Mesendoderm (in vitro differentiated cells): ENCODE results near the gene LRRC19.

Experiments
- DNase-seq: peaks from one replicate; pipeline ENCODE4 v3.0.0; 2013
- H2AK5ac ChIP-seq: 2 replicates; pipeline ENCODE4 v1.6.1; 2013; ENCODE audit warnings: low read length, inconsistent platforms
- H2BK120ac ChIP-seq: 2 replicates; pipeline ENCODE4 v1.6.1; 2013; ENCODE audit warnings: low read depth, mild to moderate bottlenecking, low read length, moderate library complexity, mixed read lengths
- H2BK15ac ChIP-seq: replicated peaks from 2 replicates; pipeline ENCODE4 v1.6.1; 2013; ENCODE audit warnings: low read depth, mild to moderate bottlenecking, moderate library complexity
- H2BK5ac ChIP-seq: 2 replicates; pipeline ENCODE4 v1.6.1; 2013; ENCODE audit warnings: low read length, inconsistent platforms
- H3K18ac ChIP-seq: 2 replicates; pipeline ENCODE4 v1.6.1; 2013; ENCODE audit warnings: mild to moderate bottlenecking, low read length, mixed read lengths
- H3K23ac ChIP-seq: one replicate; pipeline ENCODE4 v1.6.1; 2013; ENCODE audit warnings: low read length
- H3K27ac ChIP-seq: 2 replicates; pipeline ENCODE4 v1.5.1; 2013; ENCODE audit warnings: low read depth, mild to moderate bottlenecking, inconsistent platforms, low read length, moderate library complexity
- H3K27me3 ChIP-seq: 2 replicates; pipeline ENCODE4 v1.6.1; 2013; ENCODE audit warnings: low read length, control low read depth, mild to moderate bottlenecking, inconsistent platforms; ENCODE audit not compliant: insufficient read depth, poor library complexity
- H3K36me3 ChIP-seq: 2 replicates; pipeline ENCODE4 v1.6.1; 2013; ENCODE audit warnings: low read length, inconsistent platforms; ENCODE audit not compliant: control insufficient read depth, insufficient read depth
- H3K4ac ChIP-seq: one replicate; pipeline ENCODE4 v1.6.1; 2013; ENCODE audit warnings: low read depth, mild to moderate bottlenecking, low read length, moderate library complexity
- H3K4me1 ChIP-seq: 2 replicates; pipeline ENCODE4 v1.6.1; 2013; ENCODE audit warnings: low read depth, low read length, inconsistent platforms; ENCODE audit not compliant: control insufficient read depth
- H3K4me2 ChIP-seq: 2 replicates; pipeline ENCODE4 v1.6.1; 2013; ENCODE audit warnings: low read length
- H3K4me3 ChIP-seq: 2 replicates; pipeline ENCODE4 v1.5.1; 2013; ENCODE audit warnings: mild to moderate bottlenecking, low read length
- H3K56ac ChIP-seq: one replicate; pipeline ENCODE4 v1.6.1; 2013; ENCODE audit warnings: low read length
- H3K79me1 ChIP-seq: 2 replicates; pipeline ENCODE4 v1.6.1; 2013; ENCODE audit warnings: low read length, inconsistent platforms
- H3K79me2 ChIP-seq: 2 replicates; pipeline ENCODE4 v1.6.1; 2013; ENCODE audit warnings: mild to moderate bottlenecking, low read length; ENCODE audit not compliant: control insufficient read depth, insufficient read depth
- H3K9ac ChIP-seq: 2 replicates; pipeline ENCODE4 v1.6.1; 2013; ENCODE audit warnings: low read length, inconsistent platforms
- H4K5ac ChIP-seq: one replicate; pipeline ENCODE4 v1.6.1; 2013; ENCODE audit warnings: low read length
- H4K8ac ChIP-seq: one replicate; pipeline ENCODE4 v1.6.1; 2013; ENCODE audit warnings: low read depth, mild to moderate bottlenecking, control low read depth, low read length, moderate library complexity
- WGBS: extraction: QIAGEN DNeasy Blood & Tissue Kit; methylation state at CpG from one replicate; pipeline ENCODE4 v1.1.7; 2013; ENCODE audit warnings: low lambda C conversion rate, missing lambda C conversion rate; ENCODE audit not compliant: insufficient coverage; ENCODE audit errors: extremely low coverage; 5-methylcytosine and 5-hydroxymethylcytosine counted together

LRRC19 gene

DNA sequence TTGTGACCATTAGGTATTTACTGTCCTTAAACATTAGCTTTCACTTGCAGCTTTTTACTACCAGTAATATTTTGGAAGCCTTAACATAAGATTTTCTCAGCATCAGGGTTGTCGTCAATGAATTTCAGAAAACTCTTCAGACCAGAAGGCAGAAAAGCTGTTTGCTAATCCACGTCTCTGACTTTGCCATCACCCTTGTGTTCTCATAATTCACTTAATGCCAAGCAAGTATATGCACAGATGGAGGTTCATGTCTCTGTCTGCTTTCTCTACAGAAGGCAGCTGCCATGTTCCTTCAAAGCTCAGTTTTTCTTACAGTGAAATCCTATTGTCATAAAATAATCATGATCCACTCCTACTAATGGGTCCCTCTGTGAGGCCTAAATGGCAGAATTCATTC lies 37.7 kb upstream of the LRRC19 start:
- Histone ChIP-seq H4K5ac (no peak overlapping the region), H3K56ac (no peak overlapping the region), H3K36me3 (no peaks in the 10 kb centered on the region), H2BK15ac (no peak overlapping the region), H3K79me2 (no peaks in the 10 kb centered on the region), H3K4me1 (no peaks in the 10 kb centered on the region), H3K4me3 (no peak overlapping the region), H4K8ac (no peak overlapping the region), H3K4ac (no peak overlapping the region), H2BK5ac (no peak overlapping the region), H3K9ac (no peak overlapping the region), H3K79me1 (no peaks in the 10 kb centered on the region), H3K18ac (no peak overlapping the region), H2BK120ac (no peak overlapping the region), H3K23ac (no peak overlapping the region), H3K27me3 (no peaks in the 10 kb centered on the region), H3K27ac (no peak overlapping the region), H2AK5ac (no peak overlapping the region), H3K4me2 (no peak overlapping the region)
- no CpG with 5 or more reads among the region's 2 CpGs for WGBS
- DNase-seq: no peak

DNA sequence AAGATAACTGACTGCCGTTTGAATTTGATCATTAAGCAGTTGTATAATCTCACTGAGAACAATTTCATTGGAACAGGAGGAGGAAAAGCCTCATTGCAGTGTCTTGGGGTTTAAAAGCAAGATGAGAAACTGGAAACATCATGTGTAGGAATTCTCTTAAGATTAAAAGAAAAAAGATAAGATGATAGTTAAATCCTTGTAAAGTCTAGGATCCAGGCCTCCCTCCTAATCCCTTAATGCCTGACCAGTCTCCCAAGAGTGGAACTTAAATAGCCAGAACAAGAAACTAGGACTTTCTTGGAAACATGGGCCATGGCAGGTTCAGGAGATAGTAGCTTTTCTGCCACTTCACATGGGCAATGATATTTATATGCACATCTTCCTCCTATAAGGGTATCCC lies 37.0 kb upstream of the LRRC19 start:
- no peak overlapping the region for H2BK5ac ChIP-seq
- no peak overlapping the region for H3K4ac ChIP-seq
- no peaks in the 10 kb centered on the region for H3K79me2 ChIP-seq
- no peaks in the 10 kb centered on the region for H3K79me1 ChIP-seq
- no peaks in the 10 kb centered on the region for H3K36me3 ChIP-seq
- no peak overlapping the region for H3K4me2 ChIP-seq
- no CpG with 5 or more reads among the region's 1 CpG for WGBS
- no peak overlapping the region for H3K23ac ChIP-seq
- no peak overlapping the region for H3K9ac ChIP-seq
- no peak overlapping the region for H3K18ac ChIP-seq
- H3K27me3 ChIP-seq: no peaks in the 10 kb centered on the region
- no peak overlapping the region for H4K8ac ChIP-seq
- no peak overlapping the region for H3K56ac ChIP-seq
- no peak overlapping the region for H2BK15ac ChIP-seq
- no peak overlapping the region for H2BK120ac ChIP-seq
- no peak overlapping the region for H3K27ac ChIP-seq
- no peak overlapping the region for H4K5ac ChIP-seq
- H2AK5ac ChIP-seq: no peak overlapping the region
- no peaks in the 10 kb centered on the region for H3K4me1 ChIP-seq
- no peak for DNase-seq
- H3K4me3 ChIP-seq: no peak overlapping the region

DNA sequence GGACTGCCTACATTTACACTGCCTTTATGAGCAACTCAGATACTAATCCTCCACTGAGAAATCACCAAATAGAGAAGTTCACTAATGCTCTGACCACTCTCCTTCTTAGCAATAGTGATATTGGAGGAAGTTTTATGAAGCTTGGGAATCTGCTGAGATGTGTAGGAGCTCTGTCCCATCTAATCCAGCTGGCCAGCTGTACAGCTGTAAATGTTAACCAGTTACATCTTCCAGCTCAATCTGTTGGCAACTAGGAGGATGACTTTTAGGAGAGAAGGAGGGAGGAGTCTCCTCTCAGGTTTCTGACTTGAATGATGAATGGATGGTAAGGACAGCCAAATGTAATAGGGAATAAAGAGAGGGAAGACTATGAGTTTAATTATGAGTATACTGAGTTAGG lies 36.3 kb upstream of the LRRC19 start:
- Histone ChIP-seq H2BK120ac (no peak overlapping the region), H3K9ac (no peak overlapping the region), H4K8ac (no peak overlapping the region), H3K36me3 (no peaks in the 10 kb centered on the region), H3K4me1 (no peaks in the 10 kb centered on the region), H4K5ac (no peak overlapping the region), H3K56ac (no peak overlapping the region), H2BK5ac (no peak overlapping the region), H3K27ac (no peak overlapping the region), H2BK15ac (no peak overlapping the region), H3K27me3 (no peaks in the 10 kb centered on the region), H3K4me3 (no peak overlapping the region), H3K79me2 (no peaks in the 10 kb centered on the region), H3K23ac (no peak overlapping the region), H2AK5ac (no peak overlapping the region), H3K18ac (no peak overlapping the region), H3K4me2 (no peak overlapping the region), H3K4ac (no peak overlapping the region), H3K79me1 (no peaks in the 10 kb centered on the region)
- no peak for DNase-seq

DNA sequence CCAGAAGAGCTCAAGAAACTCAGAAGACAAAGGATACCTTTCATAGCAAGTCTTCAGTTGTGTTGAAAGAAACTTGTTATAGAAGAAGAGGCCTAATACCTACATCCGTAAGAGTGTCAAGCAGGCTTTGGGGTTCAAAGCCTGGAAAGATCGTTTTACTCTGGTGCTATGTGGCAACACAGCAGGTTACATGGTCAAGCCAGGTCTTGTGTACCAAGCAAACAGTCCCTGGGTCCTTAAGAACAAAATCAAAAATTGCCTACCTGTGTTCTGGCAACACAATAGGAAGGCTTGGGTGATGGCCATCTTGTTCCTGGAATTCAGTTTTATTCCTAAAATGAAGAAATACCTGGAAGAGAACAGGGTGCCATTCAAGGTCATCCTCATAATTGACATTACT lies 32.0 kb upstream of the LRRC19 start:
- H3K79me1 ChIP-seq: no peaks in the 10 kb centered on the region
- H4K5ac ChIP-seq: no peak overlapping the region
- no peaks in the 10 kb centered on the region for H3K36me3 ChIP-seq
- no peak overlapping the region for H3K4ac ChIP-seq
- H2BK5ac ChIP-seq: no peak overlapping the region
- H3K56ac ChIP-seq: no peak overlapping the region
- H3K9ac ChIP-seq: no peak overlapping the region
- no peaks in the 10 kb centered on the region for H3K27me3 ChIP-seq
- WGBS: no CpG with 5 or more reads among the region's 2 CpGs
- no peak overlapping the region for H2BK15ac ChIP-seq
- no peaks in the 10 kb centered on the region for H3K79me2 ChIP-seq
- no peak overlapping the region for H3K23ac ChIP-seq
- no peak overlapping the region for H2AK5ac ChIP-seq
- no peak overlapping the region for H3K4me2 ChIP-seq
- H3K27ac ChIP-seq: no peak overlapping the region
- no peak overlapping the region for H2BK120ac ChIP-seq
- H3K18ac ChIP-seq: no peak overlapping the region
- H4K8ac ChIP-seq: no peak overlapping the region
- no peak overlapping the region for H3K4me3 ChIP-seq
- DNase-seq: no peak
- H3K4me1 ChIP-seq: no peaks in the 10 kb centered on the region

DNA sequence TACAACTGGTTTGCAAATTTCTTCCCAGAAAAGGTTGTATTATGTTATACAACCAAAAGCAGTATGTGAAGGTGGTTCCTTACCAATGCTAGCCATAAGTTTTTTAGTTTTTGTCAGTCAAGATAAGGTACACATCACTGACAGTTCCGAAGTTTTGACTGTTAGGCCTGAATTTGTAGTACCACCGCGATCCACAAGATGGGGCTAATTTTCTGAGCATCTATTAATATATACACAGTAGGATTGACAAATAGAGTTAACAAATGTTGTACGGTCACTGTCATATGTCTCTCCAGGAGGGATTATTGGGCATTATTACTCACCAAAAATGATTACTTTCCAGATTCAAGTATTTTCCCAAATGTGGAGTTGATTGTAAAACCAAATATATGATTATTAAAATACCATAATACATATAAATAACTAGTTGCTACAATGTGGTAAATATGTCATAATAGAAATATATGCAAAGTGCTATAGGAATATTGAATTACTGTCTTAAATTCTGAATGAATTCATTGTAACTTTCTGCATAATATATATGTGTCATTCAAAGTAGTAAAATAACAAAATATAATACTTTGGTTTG lies 28.4 kb upstream of the LRRC19 start:
- DNase-seq: peak; percentile 38
- Histone ChIP-seq H4K8ac (no peak overlapping the region), H3K79me1 (no peaks in the 10 kb centered on the region), H3K27ac (no peak overlapping the region), H3K18ac (no peak overlapping the region), H3K79me2 (no peaks in the 10 kb centered on the region), H3K56ac (no peak overlapping the region), H3K4ac (no peak overlapping the region), H3K4me1 (no peaks in the 10 kb centered on the region), H3K4me2 (no peak overlapping the region), H2BK120ac (no peak overlapping the region), H4K5ac (no peak overlapping the region), H3K9ac (no peak overlapping the region), H3K23ac (no peak overlapping the region), H3K27me3 (no peaks in the 10 kb centered on the region), H2AK5ac (no peak overlapping the region), H2BK15ac (no peak overlapping the region), H2BK5ac (no peak overlapping the region), H3K36me3 (no peaks in the 10 kb centered on the region), H3K4me3 (no peak overlapping the region)
- WGBS: no CpG with 5 or more reads among the region's 4 CpGs

DNA sequence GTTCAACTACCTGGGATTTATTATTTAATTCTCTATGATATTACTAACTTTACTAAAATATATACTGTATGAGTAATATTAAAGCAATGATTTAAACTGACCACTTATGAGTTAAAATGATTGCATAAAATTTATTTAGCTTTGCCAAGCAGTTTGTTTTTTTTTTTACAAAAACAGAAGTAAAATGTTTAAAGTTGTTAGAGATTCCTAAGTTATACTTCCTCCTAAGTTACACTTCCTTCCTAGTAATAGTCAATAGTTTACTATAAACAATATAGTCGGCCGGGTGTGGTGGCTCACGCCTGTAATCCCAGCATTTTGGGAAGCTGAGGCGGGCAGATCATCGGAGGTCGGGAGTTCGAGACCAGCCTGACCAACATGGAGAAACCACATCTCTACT lies 23.7 kb upstream of the LRRC19 start:
- H3K9ac ChIP-seq: no peak overlapping the region
- no peak overlapping the region for H3K56ac ChIP-seq
- H2AK5ac ChIP-seq: no peak overlapping the region
- no peak overlapping the region for H3K4ac ChIP-seq
- H3K4me3 ChIP-seq: no peak overlapping the region
- DNase-seq: no peak
- no peaks in the 10 kb centered on the region for H3K79me1 ChIP-seq
- H3K79me2 ChIP-seq: no peaks in the 10 kb centered on the region
- no peak overlapping the region for H3K23ac ChIP-seq
- WGBS: no CpG with 5 or more reads among the region's 7 CpGs
- H3K4me1 ChIP-seq: no peaks in the 10 kb centered on the region
- H3K27ac ChIP-seq: no peak overlapping the region
- no peak overlapping the region for H4K5ac ChIP-seq
- no peak overlapping the region for H3K4me2 ChIP-seq
- no peaks in the 10 kb centered on the region for H3K27me3 ChIP-seq
- H2BK120ac ChIP-seq: no peak overlapping the region
- no peak overlapping the region for H4K8ac ChIP-seq
- no peak overlapping the region for H2BK15ac ChIP-seq
- H3K36me3 ChIP-seq: no peaks in the 10 kb centered on the region
- H3K18ac ChIP-seq: no peak overlapping the region
- H2BK5ac ChIP-seq: no peak overlapping the region
